HEK293 (cell line): ENCODE data around the gene STARD9.

Experiments used
- CTCF ChIA-PET: fragments of 350-600 bp; formaldehyde crosslinking; extraction: SDS; loops from one replicate; lab custom pipeline; 2021; ENCODE audit warnings: antibody characterized with exemption; lab: Yijun Ruan, JAX
- POLR2A ChIA-PET: fragments of 300-600 bp; formaldehyde crosslinking; extraction: SDS; loops from one replicate; lab custom pipeline; 2020; ENCODE audit warnings: antibody characterized with exemption, inconsistent platforms; lab: Yijun Ruan, JAX
- H3K27ac ChIP-seq: fragments of 200-500 bp; sonication (Bioruptor generic); 2 replicates; pipeline ENCODE4 v1.5.1; 2014; ENCODE audit warnings: low read depth, low read length, control low read depth, inconsistent platforms; ENCODE audit errors: extremely low read depth
- H3K36me3 ChIP-seq, 2 experiments: fragments of 200-500 bp in 1 of 2; sonication (Bioruptor generic) in 1 of 2; 1 replicate in 1 of 2; 2 replicates in 1 of 2; pipeline ENCODE4 v1.5.1; 2014 to 2017; ENCODE audit warnings: inconsistent platforms in 2 of 2, low read length in 2 of 2; ENCODE audit not compliant: control insufficient read depth in 2 of 2, insufficient read depth in 1 of 2
- H3K4me1 ChIP-seq: fragments of 200-500 bp; sonication (Bioruptor generic); 2 replicates; pipeline ENCODE4 v1.5.1; 2014; ENCODE audit warnings: mild to moderate bottlenecking, low read length, inconsistent platforms; ENCODE audit not compliant: control insufficient read depth, insufficient read depth
- H3K4me3 ChIP-seq: 2 replicates; pipeline ENCODE4 v1.5.1; 2011; ENCODE audit warnings: low read depth, mild to moderate bottlenecking, control low read depth, low read length, moderate library complexity
- H3K9me3 ChIP-seq: fragments of 200-500 bp; sonication (Bioruptor generic); 2 replicates; pipeline ENCODE4 v1.5.1; 2014; ENCODE audit warnings: low read depth, low read length, inconsistent platforms; ENCODE audit not compliant: control insufficient read depth, insufficient read depth
- GLI2 ChIP-seq: fragments of 450-650 bp; formaldehyde crosslinking; IDR thresholded peaks from 2 replicates; pipeline ENCODE4; 2017; ENCODE audit warnings: missing biosample characterization, missing genetic modification characterization, low read depth, borderline replicate concordance
- HOXD13 ChIP-seq: sonication (generic); formaldehyde crosslinking; IDR thresholded peaks from 2 replicates; pipeline ENCODE4 v1.8.0; 2022; ENCODE audit warnings: missing genetic modification reagents, borderline replicate concordance
- IKZF3 ChIP-seq: fragments of 450-650 bp; IDR thresholded peaks from 2 replicates; pipeline ENCODE4 v1.5.0; 2018; ENCODE audit warnings: missing biosample characterization, mild to moderate bottlenecking, missing genetic modification characterization, moderate library complexity
- KLF16 ChIP-seq: fragments of 450-650 bp; formaldehyde crosslinking; IDR thresholded peaks from 2 replicates; pipeline ENCODE4 v1.5.1; 2017; ENCODE audit warnings: missing biosample characterization, missing genetic modification characterization
- KLF8 ChIP-seq: fragments of 450-650 bp; formaldehyde crosslinking; IDR thresholded peaks from 2 replicates; pipeline ENCODE4 v1.5.1; 2016; ENCODE audit warnings: missing biosample characterization, missing genetic modification characterization
- TCF7L2 ChIP-seq: IDR thresholded peaks from 2 replicates; pipeline ENCODE4 v1.6.1; 2011; ENCODE audit warnings: low read depth, mild to moderate bottlenecking, inconsistent platforms, low read length, moderate library complexity, borderline replicate concordance
- TRIM28 ChIP-seq: IDR thresholded peaks from 2 replicates; pipeline ENCODE4 v1.6.1; 2011; ENCODE audit warnings: low read length, control low read depth, borderline replicate concordance
- ZBTB20 ChIP-seq: fragments of 450-650 bp; formaldehyde crosslinking; IDR thresholded peaks from 2 replicates; pipeline ENCODE4 v1.5.1; 2016; ENCODE audit warnings: missing biosample characterization, missing genetic modification characterization
- ZBTB21 ChIP-seq: fragments of 450-650 bp; formaldehyde crosslinking; IDR thresholded peaks from 2 replicates; pipeline ENCODE4 v1.5.1; 2017; ENCODE audit warnings: missing biosample characterization, missing genetic modification characterization
- ZFP69B ChIP-seq: fragments of 450-650 bp; formaldehyde crosslinking; IDR thresholded peaks from 2 replicates; pipeline ENCODE4 v1.5.1; 2016; ENCODE audit warnings: missing biosample characterization, missing genetic modification characterization
- ZIC2 ChIP-seq: fragments of 450-650 bp; formaldehyde crosslinking; IDR thresholded peaks from 2 replicates; pipeline ENCODE4 v1.5.1; 2016; ENCODE audit warnings: missing biosample characterization, missing genetic modification characterization
- ZNF132 ChIP-seq: fragments of 450-650 bp; formaldehyde crosslinking; IDR thresholded peaks from 2 replicates; pipeline ENCODE4 v1.5.1; 2017; ENCODE audit warnings: missing biosample characterization, missing genetic modification characterization, borderline replicate concordance
- ZNF184 ChIP-seq: fragments of 450-650 bp; IDR thresholded peaks from 2 replicates; pipeline ENCODE4 v1.5.1; 2018; ENCODE audit warnings: missing biosample characterization, mild to moderate bottlenecking, missing genetic modification characterization
- ZNF266 ChIP-seq: fragments of 450-650 bp; formaldehyde crosslinking; IDR thresholded peaks from 2 replicates; pipeline ENCODE4 v1.5.1; 2016; ENCODE audit warnings: missing biosample characterization, missing genetic modification characterization, low read depth
- ZNF274 ChIP-seq, 2 experiments: fragments of 200-500 bp in 1 of 2; fragments of 450-650 bp in 1 of 2; sonication (Bioruptor generic) in 1 of 2; formaldehyde crosslinking in 1 of 2; IDR thresholded peaks; 2 replicates each; pipeline versions ENCODE4 v1.5.1 to v1.6.1; 2014 to 2016; ENCODE audit warnings: borderline replicate concordance in 1 of 2, inconsistent platforms in 1 of 2, low read length in 1 of 2, missing biosample characterization in 1 of 2, missing genetic modification characterization in 1 of 2
- ZNF488 ChIP-seq: fragments of 450-650 bp; formaldehyde crosslinking; IDR thresholded peaks from 2 replicates; pipeline ENCODE4 v1.5.1; 2016; ENCODE audit warnings: missing biosample characterization, missing genetic modification characterization
- ZNF558 ChIP-seq: fragments of 450-650 bp; formaldehyde crosslinking; IDR thresholded peaks from 2 replicates; pipeline ENCODE4 v1.5.1; 2016; ENCODE audit warnings: missing biosample characterization, missing genetic modification characterization
- ZNF571 ChIP-seq: fragments of 450-650 bp; formaldehyde crosslinking; IDR thresholded peaks from 2 replicates; pipeline ENCODE4 v1.5.0; 2017; ENCODE audit warnings: missing biosample characterization, missing genetic modification characterization
- ZNF600 ChIP-seq: fragments of 450-650 bp; formaldehyde crosslinking; IDR thresholded peaks from 2 replicates; pipeline ENCODE4 v1.5.1; 2016; ENCODE audit warnings: missing biosample characterization, missing genetic modification characterization
- ZSCAN16 ChIP-seq: fragments of 450-650 bp; formaldehyde crosslinking; IDR thresholded peaks from 2 replicates; pipeline ENCODE4 v1.5.1; 2016; ENCODE audit warnings: missing biosample characterization, missing genetic modification characterization
- TF ChIP-seq, protein P1 (sequence below): fragments of 450-650 bp; formaldehyde crosslinking; IDR thresholded peaks from 2 replicates; pipeline ENCODE4 v1.5.1; 2016; ENCODE audit warnings: missing biosample characterization, missing genetic modification characterization
- TF ChIP-seq, protein P2 (sequence below): fragments of 450-650 bp; formaldehyde crosslinking; conservative IDR thresholded peaks from 2 replicates; pipeline ENCODE4 v1.5.1; 2016; ENCODE audit warnings: low read depth, missing biosample characterization, missing genetic modification characterization

The STARD9 gene

DNA sequence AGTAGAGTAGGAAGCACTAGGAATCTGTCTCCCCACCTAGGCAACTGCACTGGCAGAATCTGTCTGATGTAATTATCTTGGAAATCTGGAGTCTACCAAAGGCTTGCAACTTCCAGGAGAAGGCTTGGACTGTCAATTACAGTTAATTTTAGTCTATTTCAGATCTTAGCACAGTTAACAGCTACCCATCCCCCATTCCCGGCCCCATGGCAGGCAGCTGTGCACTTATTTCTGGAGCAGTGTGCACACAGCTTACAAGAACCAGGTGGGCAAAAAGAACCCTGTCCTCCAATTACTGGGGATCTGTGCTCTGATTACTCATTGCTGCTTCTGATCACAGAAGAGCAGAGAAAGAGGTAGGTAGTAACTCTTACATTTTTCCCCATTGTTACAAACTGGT lies 173.9 kb downstream of the STARD9 start (continued):
- TF ChIP-seq, protein P1, sequence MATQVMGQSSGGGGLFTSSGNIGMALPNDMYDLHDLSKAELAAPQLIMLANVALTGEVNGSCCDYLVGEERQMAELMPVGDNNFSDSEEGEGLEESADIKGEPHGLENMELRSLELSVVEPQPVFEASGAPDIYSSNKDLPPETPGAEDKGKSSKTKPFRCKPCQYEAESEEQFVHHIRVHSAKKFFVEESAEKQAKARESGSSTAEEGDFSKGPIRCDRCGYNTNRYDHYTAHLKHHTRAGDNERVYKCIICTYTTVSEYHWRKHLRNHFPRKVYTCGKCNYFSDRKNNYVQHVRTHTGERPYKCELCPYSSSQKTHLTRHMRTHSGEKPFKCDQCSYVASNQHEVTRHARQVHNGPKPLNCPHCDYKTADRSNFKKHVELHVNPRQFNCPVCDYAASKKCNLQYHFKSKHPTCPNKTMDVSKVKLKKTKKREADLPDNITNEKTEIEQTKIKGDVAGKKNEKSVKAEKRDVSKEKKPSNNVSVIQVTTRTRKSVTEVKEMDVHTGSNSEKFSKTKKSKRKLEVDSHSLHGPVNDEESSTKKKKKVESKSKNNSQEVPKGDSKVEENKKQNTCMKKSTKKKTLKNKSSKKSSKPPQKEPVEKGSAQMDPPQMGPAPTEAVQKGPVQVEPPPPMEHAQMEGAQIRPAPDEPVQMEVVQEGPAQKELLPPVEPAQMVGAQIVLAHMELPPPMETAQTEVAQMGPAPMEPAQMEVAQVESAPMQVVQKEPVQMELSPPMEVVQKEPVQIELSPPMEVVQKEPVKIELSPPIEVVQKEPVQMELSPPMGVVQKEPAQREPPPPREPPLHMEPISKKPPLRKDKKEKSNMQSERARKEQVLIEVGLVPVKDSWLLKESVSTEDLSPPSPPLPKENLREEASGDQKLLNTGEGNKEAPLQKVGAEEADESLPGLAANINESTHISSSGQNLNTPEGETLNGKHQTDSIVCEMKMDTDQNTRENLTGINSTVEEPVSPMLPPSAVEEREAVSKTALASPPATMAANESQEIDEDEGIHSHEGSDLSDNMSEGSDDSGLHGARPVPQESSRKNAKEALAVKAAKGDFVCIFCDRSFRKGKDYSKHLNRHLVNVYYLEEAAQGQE (tag by site-specific recombination), result no peak
- TF ChIP-seq KLF16 (no peak), GLI2 (no peak)

GRCh38 chr15:42750306-42750705 lies 174.9 kb downstream of the STARD9 start:
- H3K4me3 ChIP-seq, result no peak overlapping the region
- no peaks in the 10 kb centered on the region for H3K9me3 ChIP-seq
- H3K4me1 ChIP-seq, result no peaks in the 10 kb centered on the region
- POLR2A ChIA-PET, result no interaction called here
- H3K36me3 ChIP-seq, result peaks cover 0 to 19% of the 10 kb centered on the region in 2 experiments; a peak in 2 of 3 replicates
- TF ChIP-seq ZNF600 (tag by site-specific recombination) (no peak), ZBTB21 (tag by site-specific recombination) (no peak), ZNF558 (tag by site-specific recombination) (no peak), ZNF266 (tag by site-specific recombination) (no peak), TRIM28 (no peak), ZFP69B (tag by site-specific recombination) (no peak), ZNF488 (tag by site-specific recombination) (no peak), ZSCAN16 (tag by site-specific recombination) (no peak), IKZF3 (no peak), ZNF132 (tag by site-specific recombination) (no peak), ZNF571 (tag by site-specific recombination) (no peak), HOXD13 (CRISPR knock-in tag) (no peak), ZNF274 (IDR thresholded peaks at IDR 0.05; ENCODE audit: low read length) (no peak), ZNF274 (tag by site-specific recombination; IDR thresholded peaks at IDR 0.05; ENCODE audit: borderline replicate concordance) (no peak), TCF7L2 (no peak), ZNF184 (tag by site-specific recombination) (no peak), KLF8 (tag by site-specific recombination) (no peak), ZIC2 (tag by site-specific recombination) (no peak), ZBTB20 (no peak)
- TF ChIP-seq, protein P2, sequence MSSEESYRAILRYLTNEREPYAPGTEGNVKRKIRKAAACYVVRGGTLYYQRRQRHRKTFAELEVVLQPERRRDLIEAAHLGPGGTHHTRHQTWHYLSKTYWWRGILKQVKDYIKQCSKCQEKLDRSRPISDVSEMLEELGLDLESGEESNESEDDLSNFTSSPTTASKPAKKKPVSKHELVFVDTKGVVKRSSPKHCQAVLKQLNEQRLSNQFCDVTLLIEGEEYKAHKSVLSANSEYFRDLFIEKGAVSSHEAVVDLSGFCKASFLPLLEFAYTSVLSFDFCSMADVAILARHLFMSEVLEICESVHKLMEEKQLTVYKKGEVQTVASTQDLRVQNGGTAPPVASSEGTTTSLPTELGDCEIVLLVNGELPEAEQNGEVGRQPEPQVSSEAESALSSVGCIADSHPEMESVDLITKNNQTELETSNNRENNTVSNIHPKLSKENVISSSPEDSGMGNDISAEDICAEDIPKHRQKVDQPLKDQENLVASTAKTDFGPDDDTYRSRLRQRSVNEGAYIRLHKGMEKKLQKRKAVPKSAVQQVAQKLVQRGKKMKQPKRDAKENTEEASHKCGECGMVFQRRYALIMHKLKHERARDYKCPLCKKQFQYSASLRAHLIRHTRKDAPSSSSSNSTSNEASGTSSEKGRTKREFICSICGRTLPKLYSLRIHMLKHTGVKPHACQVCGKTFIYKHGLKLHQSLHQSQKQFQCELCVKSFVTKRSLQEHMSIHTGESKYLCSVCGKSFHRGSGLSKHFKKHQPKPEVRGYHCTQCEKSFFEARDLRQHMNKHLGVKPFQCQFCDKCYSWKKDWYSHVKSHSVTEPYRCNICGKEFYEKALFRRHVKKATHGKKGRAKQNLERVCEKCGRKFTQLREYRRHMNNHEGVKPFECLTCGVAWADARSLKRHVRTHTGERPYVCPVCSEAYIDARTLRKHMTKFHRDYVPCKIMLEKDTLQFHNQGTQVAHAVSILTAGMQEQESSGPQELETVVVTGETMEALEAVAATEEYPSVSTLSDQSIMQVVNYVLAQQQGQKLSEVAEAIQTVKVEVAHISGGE (tag by site-specific recombination), result no peak
- CTCF ChIA-PET, result no interaction called here
- H3K27ac ChIP-seq, result no peak overlapping the region
